Caco-2 (cell line): ENCODE results near the gene PDZK1IP1. TPM values are rescaled to one million over a fixed set of nuclear protein-coding genes. Genes with fewer than 3 reads are reported as not detected.

Experiments used
- BruUV-seq: library from RNA; stranded (reverse); fragments of 400-500 nt; replicated peaks from 2 replicates; lab custom pipeline; 2021; lab: Mats Ljungman, UMichigan
- CTCF ChIA-PET: fragments of 300-600 bp; sonication (Branson Sonifier 250); formaldehyde crosslinking; loops from one replicate; lab custom pipeline; 2022; ENCODE audit warnings: antibody characterized with exemption; lab: Charles Lee
- POLR2A ChIA-PET: fragments of 300-600 bp; sonication (Branson Sonifier 250); formaldehyde crosslinking; loops from one replicate; lab custom pipeline; 2022; ENCODE audit warnings: antibody characterized with exemption; lab: Charles Lee
- DNase-seq, 2 experiments: peaks; one replicate each; pipeline versions ENCODE4 v3.0.0 to v3.0.0-alpha.2; 2020 to 2022
- H3K27me3 ChIP-seq: replicated peaks from 2 replicates; pipeline ENCODE4 v1.6.0; 2011; ENCODE audit warnings: low read length; ENCODE audit not compliant: control insufficient read depth, insufficient read depth
- H3K36me3 ChIP-seq: 2 replicates; pipeline ENCODE4 v1.5.1; 2011; ENCODE audit warnings: low read length; ENCODE audit not compliant: control insufficient read depth, insufficient read depth
- H3K4me1 ChIP-seq: fragments of 250-450 bp; sonication (Bioruptor Pico); 2 replicates; pipeline ENCODE4 v1.5.1; 2020; ENCODE audit warnings: mild to moderate bottlenecking
- H3K4me3 ChIP-seq: 2 replicates; pipeline ENCODE4 v1.5.1; 2011; ENCODE audit warnings: low read depth, mild to moderate bottlenecking, control low read depth, low read length
- H3K9me3 ChIP-seq: fragments of 250-450 bp; sonication (Bioruptor Pico); 2 replicates; pipeline ENCODE4 v1.5.1; 2020; ENCODE audit warnings: mild to moderate bottlenecking, moderate library complexity
- H3K27ac Mint-ChIP-seq: one replicate; pipeline ENCODE4 v1.8.0; 2022; ENCODE audit warnings: mixed read lengths; ENCODE audit not compliant: unreplicated experiment
- H3K27me3 Mint-ChIP-seq: one replicate; pipeline ENCODE4 v1.8.0; 2022; ENCODE audit warnings: mixed read lengths; ENCODE audit not compliant: insufficient read depth, unreplicated experiment
- H3K36me3 Mint-ChIP-seq: one replicate; pipeline ENCODE4 v1.8.0; 2022; ENCODE audit warnings: mild to moderate bottlenecking, mixed read lengths; ENCODE audit not compliant: insufficient read depth, unreplicated experiment
- H3K4me1 Mint-ChIP-seq: one replicate; pipeline ENCODE4 v1.8.0; 2022; ENCODE audit warnings: low read depth, mixed read lengths; ENCODE audit not compliant: unreplicated experiment
- H3K4me3 Mint-ChIP-seq: one replicate; pipeline ENCODE4 v1.8.0; 2022; ENCODE audit warnings: mild to moderate bottlenecking, moderate library complexity, mixed read lengths; ENCODE audit not compliant: unreplicated experiment
- H3K9me3 Mint-ChIP-seq: one replicate; pipeline ENCODE4 v1.8.0; 2022; ENCODE audit warnings: mixed read lengths; ENCODE audit not compliant: unreplicated experiment
- intact Hi-C: fragments of 100-400 bp; cut with micrococcal nuclease; formaldehyde crosslinking; loops from one replicate; pipeline ENCODE4 v1.10.0; 2022; ENCODE audit not compliant: unreplicated experiment
- total RNA-seq: library from RNA; stranded (reverse); gene quantifications from 2 replicates; pipeline ENCODE4 v1.2.3, GENCODE V29; 2022
- TF ChIP-seq, protein P1 (sequence below), 2 experiments: fragments of 200-600 bp in 1 of 2; IDR thresholded peaks; 1 replicate in 1 of 2; 2 replicates in 1 of 2; pipeline versions ENCODE4 v1.5.1 to v1.8.0; 2011 to 2022; ENCODE audit warnings: antibody characterized with exemption in 1 of 2, control low read depth in 1 of 2, inconsistent platforms in 1 of 2, low read depth in 1 of 2, low read length in 1 of 2, mild to moderate bottlenecking in 1 of 2, moderate library complexity in 1 of 2; ENCODE audit not compliant: insufficient read depth in 1 of 2, severe bottlenecking in 1 of 2, unreplicated experiment in 1 of 2

The PDZK1IP1 gene
- total RNA-seq, 1 experiment from 2014 or later, result 6.1 TPM

DNA sequence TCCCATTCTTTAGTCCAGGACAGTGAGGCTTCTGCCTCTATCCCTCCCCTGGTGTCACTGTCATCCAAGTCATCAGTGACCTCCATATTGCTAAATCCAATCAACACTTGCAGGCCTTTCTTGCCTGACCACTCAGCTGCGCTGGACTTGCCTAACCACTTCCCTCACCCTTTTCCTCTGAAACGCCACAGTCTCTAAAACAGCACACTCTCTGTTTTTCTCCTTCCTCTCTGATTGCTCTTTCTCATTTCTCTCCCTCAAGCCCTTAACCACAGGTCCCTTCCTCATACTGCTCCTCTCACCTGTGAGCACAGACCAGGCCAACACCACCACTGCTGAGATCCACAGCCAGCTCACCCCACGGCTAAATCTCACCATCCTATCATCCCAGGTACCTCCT is 24.7 kb upstream of the PDZK1IP1 start:
- H3K4me1 Mint-ChIP-seq, result peaks cover 20% of the 10 kb centered on the region
- POLR2A ChIA-PET, result no interaction called here
- H3K9me3 Mint-ChIP-seq, result no peaks in the 10 kb centered on the region
- DNase-seq, result no peak
- H3K9me3 ChIP-seq, result no peaks in the 10 kb centered on the region
- CTCF ChIA-PET, result no interaction called here
- H3K4me3 ChIP-seq, result no peak overlapping the region
- H3K4me3 Mint-ChIP-seq, result no peak overlapping the region
- no TSS peak for BruUV-seq
- intact Hi-C loops, result no loop called here
- H3K27ac Mint-ChIP-seq, result no peak overlapping the region
- H3K27me3 ChIP-seq, result no peaks in the 10 kb centered on the region
- peaks cover 16% of the 10 kb centered on the region for H3K4me1 ChIP-seq
- H3K36me3 Mint-ChIP-seq, result peaks cover 9% of the 10 kb centered on the region
- no peaks in the 10 kb centered on the region for H3K27me3 Mint-ChIP-seq
- TF ChIP-seq, protein P1, sequence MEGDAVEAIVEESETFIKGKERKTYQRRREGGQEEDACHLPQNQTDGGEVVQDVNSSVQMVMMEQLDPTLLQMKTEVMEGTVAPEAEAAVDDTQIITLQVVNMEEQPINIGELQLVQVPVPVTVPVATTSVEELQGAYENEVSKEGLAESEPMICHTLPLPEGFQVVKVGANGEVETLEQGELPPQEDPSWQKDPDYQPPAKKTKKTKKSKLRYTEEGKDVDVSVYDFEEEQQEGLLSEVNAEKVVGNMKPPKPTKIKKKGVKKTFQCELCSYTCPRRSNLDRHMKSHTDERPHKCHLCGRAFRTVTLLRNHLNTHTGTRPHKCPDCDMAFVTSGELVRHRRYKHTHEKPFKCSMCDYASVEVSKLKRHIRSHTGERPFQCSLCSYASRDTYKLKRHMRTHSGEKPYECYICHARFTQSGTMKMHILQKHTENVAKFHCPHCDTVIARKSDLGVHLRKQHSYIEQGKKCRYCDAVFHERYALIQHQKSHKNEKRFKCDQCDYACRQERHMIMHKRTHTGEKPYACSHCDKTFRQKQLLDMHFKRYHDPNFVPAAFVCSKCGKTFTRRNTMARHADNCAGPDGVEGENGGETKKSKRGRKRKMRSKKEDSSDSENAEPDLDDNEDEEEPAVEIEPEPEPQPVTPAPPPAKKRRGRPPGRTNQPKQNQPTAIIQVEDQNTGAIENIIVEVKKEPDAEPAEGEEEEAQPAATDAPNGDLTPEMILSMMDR (IDR thresholded peaks at IDR 0.05; ENCODE audit: insufficient read depth in 1 of 2, low read depth in 1 of 2, low read length in 1 of 2, severe bottlenecking in 1 of 2, unreplicated experiment in 1 of 2), result no peak
- no peaks in the 10 kb centered on the region for H3K36me3 ChIP-seq

GRCh38 chr1:47213230-47213963 is 23.6 kb upstream of the PDZK1IP1 start:
- Histone ChIP-seq H3K4me1 (peaks cover 16% of the 10 kb centered on the region), H3K36me3 (no peaks in the 10 kb centered on the region), H3K4me3 (no peak overlapping the region), H3K9me3 (no peaks in the 10 kb centered on the region), H3K27me3 (no peaks in the 10 kb centered on the region)
- intact Hi-C loops, result no loop called here
- ChIA-PET CTCF (interaction anchor here (0.8 kb wide), 1 partner anchor 34 kb away, joined by 3 read pairs; no protein-coding TSS in a partner anchor), POLR2A (no interaction called here)
- TF ChIP-seq, protein P1 (IDR thresholded peaks at IDR 0.05; ENCODE audit: insufficient read depth in 1 of 2, low read depth in 1 of 2, low read length in 1 of 2, severe bottlenecking in 1 of 2, unreplicated experiment in 1 of 2), result no peak
- Mint-ChIP-seq H3K27ac (no peak overlapping the region), H3K4me3 (no peak overlapping the region), H3K27me3 (no peaks in the 10 kb centered on the region), H3K9me3 (no peaks in the 10 kb centered on the region), H3K4me1 (peaks cover 20% of the 10 kb centered on the region), H3K36me3 (peaks cover 9% of the 10 kb centered on the region)
- BruUV-seq, result no TSS peak
- peak in 1 of 2 experiments; percentile 0 for DNase-seq

- BruUV-seq, result no TSS peak
- no peaks in the 10 kb centered on the region for H3K9me3 Mint-ChIP-seq
- H3K4me3 Mint-ChIP-seq, result no peak overlapping the region
- no peaks in the 10 kb centered on the region for H3K27me3 ChIP-seq
- TF ChIP-seq, protein P1 (IDR thresholded peaks at IDR 0.05; ENCODE audit: insufficient read depth in 1 of 2, low read depth in 1 of 2, low read length in 1 of 2, severe bottlenecking in 1 of 2, unreplicated experiment in 1 of 2), result no peak
- POLR2A ChIA-PET, result no interaction called here
- intact Hi-C loops, result no loop called here
- DNase-seq, result no peak
- peaks cover 9% of the 10 kb centered on the region for H3K36me3 Mint-ChIP-seq
- H3K4me1 Mint-ChIP-seq, result peaks cover 20% of the 10 kb centered on the region
- H3K4me1 ChIP-seq, result peaks cover 16% of the 10 kb centered on the region
- H3K27ac Mint-ChIP-seq, result no peak overlapping the region
- H3K27me3 Mint-ChIP-seq, result no peaks in the 10 kb centered on the region
- no peak overlapping the region for H3K4me3 ChIP-seq
- H3K9me3 ChIP-seq, result no peaks in the 10 kb centered on the region
- CTCF ChIA-PET, result no interaction called here
- H3K36me3 ChIP-seq, result no peaks in the 10 kb centered on the region
Measured at GRCh38 chr1:47212636-47213229, 22.9 kb upstream of the PDZK1IP1 start.
